22Rv1 (cell line): ENCODE measurements around the gene DMD.

ENCODE experiments used
- H3K27ac ChIP-seq: fragments of 450-650 bp; 2 replicates; pipeline ENCODE4 v1.5.1; 2017
- CTCF ChIP-seq: fragments of 450-650 bp; IDR thresholded peaks from 2 replicates; pipeline ENCODE4 v1.5.1; 2017; ENCODE audit warnings: mild to moderate bottlenecking
- ZFX ChIP-seq: fragments of 450-650 bp; IDR thresholded peaks from 2 replicates; pipeline ENCODE4 v1.6.1; 2017; ENCODE audit warnings: antibody characterized with exemption, borderline replicate concordance

DMD gene

GRCh38 chrX:31217084-31217483 is 1994.3 kb downstream of the DMD start:
- no peak overlapping the region for H3K27ac ChIP-seq
- no peak for TF ChIP-seq CTCF

- TF ChIP-seq CTCF = no peak
- no peak for TF ChIP-seq ZFX
- H3K27ac ChIP-seq = no peak overlapping the region
These were observed 1996.0 kb downstream of the DMD start for GRCh38 chrX:31215277-31215815.

- no peak for TF ChIP-seq ZFX
- peak; percentile 42 for TF ChIP-seq CTCF
- no peak overlapping the region for H3K27ac ChIP-seq
These were observed 1997.4 kb downstream of the DMD start for GRCh38 chrX:31213941-31214340.

- TF ChIP-seq ZFX (no peak), CTCF (no peak)
- H3K27ac ChIP-seq = no peak overlapping the region
These were observed 1998.2 kb downstream of the DMD start for GRCh38 chrX:31212856-31213748.

- TF ChIP-seq ZFX (no peak), CTCF (no peak)
- no peak overlapping the region for H3K27ac ChIP-seq
These were observed 2002.2 kb downstream of the DMD start for GRCh38 chrX:31209005-31209628.

- TF ChIP-seq ZFX = no peak
- TF ChIP-seq CTCF = no peak
- H3K27ac ChIP-seq = no peak overlapping the region
These were observed 2009.8 kb downstream of the DMD start for GRCh38 chrX:31201503-31201902.

GRCh38 chrX:31200430-31200829 is 2010.9 kb downstream of the DMD start:
- TF ChIP-seq ZFX = no peak
- TF ChIP-seq CTCF = no peak
- H3K27ac ChIP-seq = no peak overlapping the region
